ENCODE data around the gene RPL18A. TPM values are rescaled to one million over a fixed set of nuclear protein-coding genes. Genes with fewer than 3 reads are reported as not detected.

Gene RPL18A
- 884 and 1,013 TPM in 2 replicates for total RNA-seq

DNA sequence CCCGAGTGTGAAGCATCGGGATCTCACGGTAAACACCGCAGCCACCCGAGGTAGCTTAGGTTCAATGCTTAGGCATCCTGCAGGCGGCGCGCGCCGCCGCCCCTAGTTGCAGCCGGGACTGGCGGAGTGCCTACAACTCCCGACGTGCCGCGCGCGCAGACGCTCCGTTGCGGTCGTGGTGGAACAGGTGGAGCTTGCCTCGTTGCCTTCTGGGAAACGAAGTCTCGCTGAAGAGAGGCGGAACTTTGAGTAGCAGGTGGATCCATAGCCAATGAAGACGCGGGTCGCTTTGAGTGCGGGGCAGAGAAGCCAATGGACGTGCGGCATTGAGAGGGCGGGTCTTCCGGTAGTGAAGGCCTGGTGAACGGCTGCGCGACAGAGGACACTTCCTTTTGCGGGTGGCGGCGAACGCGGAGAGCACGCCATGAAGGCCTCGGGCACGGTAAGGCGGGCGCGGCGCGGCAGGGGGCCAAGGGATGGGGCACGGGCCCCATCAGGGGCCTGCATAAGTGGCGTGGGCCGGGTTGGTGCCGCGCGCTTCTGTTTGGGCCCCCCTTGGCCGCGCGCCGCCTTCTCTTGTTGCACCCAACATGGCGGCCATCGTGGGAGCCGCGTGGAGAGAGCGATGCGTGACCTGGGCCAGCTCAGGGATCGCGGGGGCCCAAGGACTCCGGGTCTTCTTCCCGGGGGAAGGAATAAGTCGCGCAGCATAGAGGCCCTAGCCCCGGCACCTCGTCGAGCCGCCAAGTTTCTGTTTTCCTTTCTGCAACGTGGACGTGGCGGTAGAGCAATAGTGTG lies at the start of gene RPL18A:
TSS of gene RPL18A (plus strand) at position 378 of the 798 bp plus-strand sequence. CDS start at position 425, 47 bp downstream.

DNA sequence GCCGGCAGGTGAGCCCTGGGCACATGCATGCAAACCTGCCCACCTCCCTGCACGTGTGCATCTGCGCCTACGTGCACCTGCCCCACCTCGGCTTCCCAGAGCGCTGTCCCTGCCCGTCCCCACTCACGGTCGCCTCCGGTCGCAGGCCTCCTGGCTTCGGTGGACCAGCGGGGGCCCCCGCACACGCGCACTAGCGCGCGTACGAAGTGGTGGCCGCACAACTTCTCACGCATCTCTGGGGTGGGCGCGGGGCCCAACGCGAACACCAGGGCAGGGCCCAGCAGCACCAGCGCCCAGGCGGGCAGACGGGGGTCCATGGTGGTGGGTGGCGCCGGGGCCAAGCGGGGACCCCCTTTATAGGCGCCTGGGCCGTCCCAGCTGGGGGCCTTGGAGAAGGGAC lies 38.5 kb upstream of the RPL18A start, which contains the start of gene INSL3:
TSS of gene INSL3 (minus strand) at position 330 of the 400 bp plus-strand sequence. CDS start at position 317, 13 bp downstream.

DNA sequence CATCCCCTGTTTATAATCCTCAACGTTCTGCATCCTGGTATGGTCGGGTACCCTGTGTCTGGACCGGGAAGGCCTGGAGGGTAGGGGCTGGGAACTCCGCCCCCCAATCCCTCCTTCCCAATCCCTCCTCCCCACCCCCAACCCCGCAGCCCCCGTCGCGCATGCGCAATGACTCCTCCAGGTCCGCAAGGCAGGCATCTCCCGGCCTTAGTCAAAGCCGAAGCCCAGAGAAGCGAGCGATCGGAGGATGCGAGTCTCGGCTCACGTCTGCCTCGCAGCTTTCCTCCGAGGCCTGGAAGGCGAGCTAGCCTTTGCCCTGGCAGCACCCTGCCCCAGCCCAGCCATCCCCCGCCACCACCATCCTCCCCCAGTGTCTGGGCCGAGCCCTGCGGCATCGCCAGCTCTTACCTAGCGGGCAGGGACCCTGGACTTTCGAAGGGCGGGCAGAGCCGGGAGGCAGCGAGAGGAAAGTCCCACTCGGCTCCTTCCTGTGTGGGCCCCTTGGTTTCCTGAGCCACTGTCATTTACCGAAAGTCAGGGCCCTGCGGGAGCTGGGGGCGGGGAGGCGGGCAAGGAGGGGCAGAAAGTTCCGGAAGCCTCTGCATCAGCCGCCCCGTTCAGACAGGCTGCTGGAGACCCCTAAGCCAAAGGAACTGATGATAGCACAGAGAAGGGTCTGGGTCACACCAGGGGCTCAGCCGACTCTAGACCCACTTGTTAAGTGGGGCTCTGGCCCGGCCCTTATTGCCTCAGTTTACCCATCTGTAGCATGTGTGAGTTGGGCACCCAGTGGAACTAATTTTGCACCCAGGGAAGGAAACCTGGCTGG lies 12.0 kb upstream of the RPL18A start, which contains the start of gene JAK3:
TSS of gene JAK3 (minus strand) at position 445 of the 829 bp plus-strand sequence. CDS start 3,565 bp downstream, outside the sequence.

DNA sequence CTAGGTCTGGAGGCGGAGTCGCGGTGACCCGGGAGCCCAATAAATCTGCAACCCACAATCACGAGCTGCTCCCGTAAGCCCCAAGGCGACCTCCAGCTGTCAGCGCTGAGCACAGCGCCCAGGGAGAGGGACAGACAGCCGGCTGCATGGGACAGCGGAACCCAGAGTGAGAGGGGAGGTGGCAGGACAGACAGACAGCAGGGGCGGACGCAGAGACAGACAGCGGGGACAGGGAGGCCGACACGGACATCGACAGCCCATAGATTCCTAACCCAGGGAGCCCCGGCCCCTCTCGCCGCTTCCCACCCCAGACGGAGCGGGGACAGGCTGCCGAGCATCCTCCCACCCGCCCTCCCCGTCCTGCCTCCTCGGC lies 12.2 kb downstream of the RPL18A start, which contains the start of gene SLC5A5:
TSS of gene SLC5A5 (plus strand) at position 68 of the 373 bp plus-strand sequence. CDS start 375 bp downstream, outside the sequence.

Other genes with a start within 250 kb of the RPL18A start
- gene UNC13A, start 171.6 kb upstream of the RPL18A start, total RNA-seq = 5.4 and 6.5 TPM in 2 replicates
- 56.9 and 69.9 TPM in 2 replicates for gene MAP1S, start 140.4 kb upstream of the RPL18A start, total RNA-seq
- gene FCHO1, start 108.4 kb upstream of the RPL18A start, total RNA-seq = 0.17 and 0.65 TPM in 2 replicates
- gene B3GNT3, start 64.8 kb upstream of the RPL18A start, total RNA-seq = not detected in 2 replicates
- not detected in 2 replicates for gene INSL3, start 38.4 kb upstream of the RPL18A start, total RNA-seq
- gene JAK3, start 11.9 kb upstream of the RPL18A start, total RNA-seq = 7.1 and 8.9 TPM in 2 replicates
- not detected in 2 replicates for gene SLC5A5, start 12.0 kb downstream of the RPL18A start, total RNA-seq
- gene CCDC124, start 73.1 kb downstream of the RPL18A start, total RNA-seq = 31.9 and 36.4 TPM in 2 replicates
- 0.03 TPM in 1 of 2 replicates, not detected in the other for gene KCNN1, start 107.2 kb downstream of the RPL18A start, total RNA-seq
- 11.0 and 15.1 TPM in 2 replicates for gene ARRDC2, start 148.3 kb downstream of the RPL18A start, total RNA-seq
- 0.33 and 0.36 TPM in 2 replicates for gene IL12RB1, start 227.0 kb downstream of the RPL18A start, total RNA-seq
- 8.4 and 8.5 TPM in 2 replicates for gene MAST3, start 237.9 kb downstream of the RPL18A start, total RNA-seq

All from smooth muscle cell of the pulmonary artery (primary cell).